HG02973 (cell line): ENCODE measurements around the gene TOMM7.
"Not testable (repeated sequence)": the region's sequence is repeated elsewhere in the genome, so short reads cannot be mapped to it uniquely, and the experiment has no call there.

ENCODE experiments used
- ATAC-seq: cut with Tn5 transposase; IDR thresholded peaks from one replicate; pipeline ENCODE4 v1.9.1; 2021; ENCODE audit warnings: moderate library complexity; ENCODE audit not compliant: unreplicated experiment

Gene TOMM7

DNA sequence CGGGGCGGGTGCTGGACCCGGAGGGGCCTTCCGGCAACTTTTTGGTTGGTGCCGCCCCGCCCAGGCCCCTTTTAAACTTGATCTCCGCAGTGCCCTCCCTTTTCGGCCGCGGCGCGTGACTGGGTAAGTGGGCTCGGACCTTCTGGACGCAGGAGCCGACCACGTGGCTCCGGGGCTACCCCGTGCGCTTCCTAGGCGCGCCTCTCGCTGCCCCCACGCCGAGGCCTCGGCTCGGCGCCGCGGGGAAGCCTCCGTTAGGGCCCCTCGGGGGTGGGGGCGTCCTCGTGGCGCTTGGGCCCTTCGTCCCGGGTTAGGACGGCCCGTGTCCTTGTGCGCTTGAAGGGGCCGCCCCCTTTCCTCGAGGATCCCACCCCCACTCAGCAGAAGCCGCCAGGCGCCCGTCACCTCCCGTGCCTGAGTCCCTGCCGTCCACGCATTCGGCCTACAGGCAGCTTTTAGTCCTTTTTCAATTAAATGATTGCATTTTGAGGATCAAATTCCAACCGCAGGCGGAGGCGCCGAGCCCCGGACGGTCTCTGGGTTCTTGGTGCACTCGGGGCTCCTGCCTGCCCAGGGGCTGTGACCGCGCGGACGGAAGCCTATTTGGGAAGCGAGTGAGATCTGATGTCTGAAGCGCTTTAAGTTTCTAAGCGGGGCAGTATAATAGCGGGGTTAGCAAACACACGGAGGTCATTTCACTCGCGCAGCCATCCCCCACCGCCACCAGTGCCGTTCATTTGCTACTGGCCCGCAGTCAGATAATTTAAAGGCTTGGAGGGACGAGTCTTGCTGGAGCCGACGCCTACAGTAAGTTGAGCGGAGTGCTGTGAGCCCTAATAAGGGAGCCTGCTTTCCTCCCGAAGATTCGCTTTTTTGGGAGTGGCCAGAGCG is 31.8 kb upstream of the TOMM7 start:
- peak; percentile 82 for ATAC-seq

DNA sequence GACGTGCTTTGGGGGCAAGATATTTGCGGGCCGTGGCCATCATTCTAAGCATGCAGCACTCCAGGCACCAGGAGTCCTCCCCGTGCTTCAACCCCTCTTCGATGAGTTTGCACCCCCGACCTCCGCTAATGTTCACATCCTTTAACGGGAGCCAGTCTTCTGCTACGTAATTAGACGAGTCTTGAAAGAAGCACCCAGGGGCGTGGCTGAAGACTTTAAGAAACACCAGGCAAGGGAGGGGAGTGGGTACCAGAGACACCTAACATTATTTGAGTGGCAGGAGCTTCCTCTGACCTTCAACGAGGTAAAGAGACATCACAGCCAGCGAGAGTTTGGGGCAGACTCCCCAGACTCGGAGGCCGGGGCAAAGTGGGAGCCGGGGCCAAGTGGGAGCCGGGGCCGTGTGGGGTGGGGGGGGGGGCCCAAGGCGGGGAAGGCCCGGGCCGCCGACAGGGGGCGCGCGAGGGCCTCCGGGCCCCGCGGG is 31.1 kb upstream of the TOMM7 start:
- ATAC-seq: peak; percentile 12

DNA sequence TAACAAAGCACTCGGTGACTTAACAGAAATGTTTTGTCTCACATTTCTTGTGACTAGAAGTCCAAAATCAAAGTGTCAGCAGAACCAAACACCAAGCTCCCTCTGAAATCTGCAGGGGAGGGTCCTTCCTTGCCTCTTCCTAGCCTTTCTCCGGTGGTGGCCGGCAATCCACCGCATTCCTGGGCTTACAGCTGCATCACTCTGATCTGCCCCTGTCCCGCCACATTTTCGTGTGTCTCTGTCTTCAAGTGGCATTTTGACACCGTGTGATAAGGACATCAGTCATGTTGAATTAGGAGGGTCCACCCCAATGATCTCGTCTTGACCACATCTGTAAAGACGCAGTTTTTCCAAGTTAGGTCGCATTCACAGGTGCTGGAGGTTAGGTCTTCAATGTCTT is 30.5 kb upstream of the TOMM7 start:
- no peak for ATAC-seq

DNA sequence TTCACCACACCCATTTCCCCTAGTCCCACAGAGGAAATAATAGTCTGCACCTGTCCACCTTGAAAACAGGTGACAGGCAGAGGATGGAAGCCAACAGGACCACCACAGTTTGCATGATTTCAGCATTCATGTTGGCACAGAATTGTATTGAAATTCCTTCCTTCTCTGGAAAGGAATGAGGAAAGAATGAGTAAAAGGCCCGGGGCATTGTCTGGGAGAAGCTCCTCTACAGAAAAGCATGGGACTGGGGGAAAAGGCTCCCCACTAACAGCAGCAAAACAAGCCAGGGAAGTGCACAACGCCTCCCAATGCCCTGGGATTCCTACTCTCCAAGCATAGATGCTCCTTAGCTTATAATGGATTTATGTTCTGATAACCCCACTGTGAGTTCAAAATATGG is 28.5 kb upstream of the TOMM7 start:
- no peak for ATAC-seq

DNA sequence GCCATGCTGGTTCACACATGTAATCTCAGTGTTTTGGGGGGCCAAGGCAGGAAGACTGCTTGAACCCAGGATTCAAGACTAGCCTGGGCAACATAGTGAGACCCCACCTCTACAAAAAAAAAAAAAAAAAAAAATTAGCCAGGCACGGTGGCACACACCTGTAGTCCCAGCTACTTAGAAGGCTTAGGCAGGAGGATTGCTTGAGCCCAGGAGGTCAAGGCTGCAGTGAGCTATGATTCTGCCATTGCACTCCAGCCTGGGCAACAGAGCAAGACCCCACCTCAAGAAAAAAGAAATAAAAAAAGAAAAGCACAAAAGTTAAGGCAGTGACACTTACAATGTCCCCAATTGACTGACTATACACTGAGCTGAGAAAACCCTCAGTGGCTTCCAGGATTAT is 27.7 kb upstream of the TOMM7 start:
- not testable (repeated sequence) for ATAC-seq

DNA sequence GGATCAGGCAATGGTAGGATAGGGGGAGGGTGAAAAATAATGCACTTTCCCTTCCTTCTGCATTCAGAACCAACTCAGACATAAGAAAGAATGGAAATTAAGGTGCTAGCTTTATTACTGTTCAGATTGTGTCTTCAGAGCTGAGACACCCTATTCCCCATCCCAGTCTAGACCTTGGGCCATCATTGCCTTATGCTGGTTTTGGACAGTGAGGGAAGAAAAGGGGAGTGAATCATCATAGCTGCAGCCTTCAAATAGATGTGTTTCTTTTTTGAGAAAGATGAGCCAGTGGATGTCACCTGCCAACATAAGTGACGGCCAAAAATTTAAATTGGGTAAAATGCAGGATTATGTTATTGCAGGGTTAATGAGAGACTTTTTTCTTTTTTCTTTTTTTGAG is 27.0 kb upstream of the TOMM7 start:
- ATAC-seq: no peak

DNA sequence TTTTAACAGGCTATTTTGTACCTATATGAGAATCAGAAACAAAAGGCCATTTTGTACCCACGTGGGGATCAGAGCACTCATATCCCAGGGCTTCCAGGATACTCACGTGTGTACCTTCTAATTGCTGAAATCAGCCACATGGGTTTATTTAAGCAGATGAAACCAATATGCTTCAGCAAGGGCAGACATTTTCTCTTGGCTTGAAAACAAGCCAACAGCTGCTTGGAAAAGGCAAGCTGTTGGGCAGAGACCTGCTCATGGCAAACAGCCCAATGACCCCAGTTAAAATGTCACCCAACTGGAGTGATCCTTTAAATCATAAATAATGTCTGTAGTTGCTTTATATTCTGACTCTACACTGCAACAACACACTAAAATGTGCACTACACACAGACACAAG is 26.5 kb upstream of the TOMM7 start:
- ATAC-seq: no peak

DNA sequence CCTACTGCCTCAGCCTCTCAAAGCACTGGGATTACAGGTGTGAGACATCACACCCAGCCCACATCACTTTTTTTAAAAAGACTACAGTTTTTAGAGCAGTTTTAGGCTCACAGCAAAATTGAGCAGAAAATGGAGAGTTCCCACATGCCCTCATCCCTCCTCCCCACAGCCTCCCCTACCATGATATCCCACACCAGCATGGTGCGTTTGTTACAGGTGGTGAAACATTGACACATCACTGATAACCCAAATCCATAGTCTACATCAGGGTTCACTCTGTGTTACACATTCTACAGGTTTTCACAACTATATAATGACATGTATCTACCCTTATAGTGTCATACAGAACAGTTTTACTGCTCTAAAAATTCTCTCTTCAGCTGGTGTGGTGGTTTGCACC is 24.3 kb upstream of the TOMM7 start:
- no peak for ATAC-seq

DNA sequence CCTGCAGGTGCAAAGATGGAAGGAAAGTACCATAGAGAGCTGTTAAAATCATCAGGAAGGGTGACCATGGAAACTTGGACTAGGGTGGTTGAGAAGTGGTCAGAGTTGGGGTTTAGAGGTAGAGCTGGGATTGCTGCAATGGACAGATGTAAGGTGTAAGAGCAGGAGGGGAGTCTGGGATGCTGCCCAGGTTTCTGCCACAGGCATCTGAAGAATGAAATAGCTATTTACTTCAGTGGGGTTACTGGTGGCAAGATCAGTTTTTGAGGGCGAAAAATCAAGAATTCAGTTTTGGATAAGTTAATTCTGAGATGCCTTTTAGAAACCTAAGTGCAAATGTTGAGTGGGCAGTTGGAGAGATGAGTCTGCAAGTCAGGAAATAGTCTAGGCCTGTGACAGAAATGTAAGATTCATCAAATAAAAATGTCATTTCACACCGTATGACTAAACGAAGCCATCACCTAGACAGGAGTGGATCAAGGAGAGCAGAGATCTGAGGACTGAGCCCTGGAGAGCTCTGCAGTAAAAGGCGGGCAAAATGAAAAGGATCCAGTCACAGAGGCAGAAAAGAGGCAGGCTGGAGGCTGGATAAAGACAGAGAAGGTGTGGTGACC is 22.7 kb upstream of the TOMM7 start:
- no peak for ATAC-seq

DNA sequence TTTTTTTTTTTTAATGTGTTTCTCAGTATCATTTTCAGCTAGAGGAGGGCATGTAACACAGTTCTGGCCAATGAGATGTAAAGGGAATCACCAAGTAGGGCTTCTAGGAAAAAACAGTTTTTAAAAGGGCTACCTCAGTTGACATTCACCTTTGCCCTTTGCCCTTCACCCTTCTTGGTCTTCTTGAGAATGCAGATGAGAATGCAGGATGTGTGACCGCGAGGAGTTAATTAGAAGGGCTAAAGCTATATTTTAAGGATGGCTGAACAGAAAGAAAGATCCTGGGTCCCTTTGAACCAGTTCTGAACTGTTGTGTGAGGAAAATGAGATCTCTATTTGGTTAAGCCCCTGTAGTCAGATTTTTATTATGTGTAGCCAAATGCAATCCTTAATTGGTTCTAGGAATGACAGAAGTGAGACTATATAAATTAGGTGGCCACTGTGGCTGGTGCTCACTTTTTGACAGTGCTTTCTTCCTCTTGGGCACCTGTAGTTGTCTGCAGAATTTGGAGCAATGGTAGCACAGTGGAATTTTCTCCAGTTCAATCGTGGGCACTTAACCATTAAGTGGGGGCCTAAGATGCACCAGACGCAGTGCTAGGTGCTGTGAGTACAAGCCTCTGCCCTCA is 21.1 kb upstream of the TOMM7 start:
- ATAC-seq: no peak

DNA sequence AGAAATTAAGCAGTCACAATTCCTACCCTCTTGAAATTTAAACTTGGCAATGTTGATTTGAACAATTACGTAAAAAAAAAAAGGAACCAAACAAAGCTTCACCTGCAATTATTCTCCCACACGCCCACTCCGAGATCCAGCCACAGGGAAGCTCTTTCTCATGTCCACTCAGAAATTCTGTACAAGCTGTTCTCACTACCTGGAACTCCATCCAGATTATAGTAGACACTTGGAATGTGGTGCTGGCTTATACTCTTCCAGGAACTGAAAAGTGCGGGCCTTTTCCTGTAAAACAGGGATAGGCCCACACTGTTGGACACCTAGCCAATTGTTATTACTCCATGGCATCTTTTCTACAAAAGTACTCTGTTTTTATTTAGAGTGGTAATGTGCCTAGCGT is 20.3 kb upstream of the TOMM7 start:
- no peak for ATAC-seq

DNA sequence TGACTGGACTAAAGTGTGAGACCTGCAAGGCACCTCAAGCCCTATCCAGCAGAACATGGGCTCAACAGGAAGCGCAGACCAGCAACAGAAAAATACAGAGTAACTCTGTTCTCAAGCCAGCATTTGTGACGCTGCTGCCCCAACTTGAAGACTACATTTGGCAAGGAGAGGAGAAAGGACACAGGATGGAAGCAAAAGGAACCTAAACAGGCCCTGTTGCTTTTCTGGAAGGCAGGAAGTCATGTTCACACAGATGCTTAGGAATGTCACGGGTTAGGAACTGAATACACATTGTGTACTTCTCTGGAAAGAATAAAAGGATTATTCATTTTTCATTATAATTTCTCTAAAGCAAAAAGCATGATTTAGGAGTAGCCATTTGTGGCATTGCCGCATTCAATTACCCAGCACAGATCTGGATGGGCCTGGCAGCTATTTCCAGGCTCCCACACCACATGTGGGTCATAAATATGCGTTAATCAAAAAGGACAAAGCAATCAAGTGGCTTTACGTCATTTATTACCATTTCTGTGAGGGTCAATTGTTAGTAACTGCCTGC is 19.8 kb upstream of the TOMM7 start:
- no peak for ATAC-seq

DNA sequence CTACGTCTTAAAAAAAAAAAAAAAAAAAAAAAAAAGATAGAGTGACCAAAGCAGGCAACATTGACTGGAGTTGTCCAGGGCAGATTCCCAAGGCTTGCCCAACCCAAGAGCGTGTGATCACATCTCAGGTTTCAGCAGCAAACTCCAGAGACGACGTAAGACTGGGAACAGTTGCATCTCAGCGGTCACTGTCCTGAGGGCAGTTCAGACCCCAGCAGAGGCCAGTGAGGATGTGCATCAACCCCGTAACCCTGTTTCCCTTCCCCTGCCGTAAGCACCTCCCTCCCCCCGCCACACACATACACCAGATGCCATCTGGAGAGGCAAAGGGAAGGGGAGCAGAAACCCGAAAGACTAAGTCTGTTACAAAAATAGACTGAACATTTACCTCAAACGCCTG is 19.3 kb upstream of the TOMM7 start:
- ATAC-seq: no peak

DNA sequence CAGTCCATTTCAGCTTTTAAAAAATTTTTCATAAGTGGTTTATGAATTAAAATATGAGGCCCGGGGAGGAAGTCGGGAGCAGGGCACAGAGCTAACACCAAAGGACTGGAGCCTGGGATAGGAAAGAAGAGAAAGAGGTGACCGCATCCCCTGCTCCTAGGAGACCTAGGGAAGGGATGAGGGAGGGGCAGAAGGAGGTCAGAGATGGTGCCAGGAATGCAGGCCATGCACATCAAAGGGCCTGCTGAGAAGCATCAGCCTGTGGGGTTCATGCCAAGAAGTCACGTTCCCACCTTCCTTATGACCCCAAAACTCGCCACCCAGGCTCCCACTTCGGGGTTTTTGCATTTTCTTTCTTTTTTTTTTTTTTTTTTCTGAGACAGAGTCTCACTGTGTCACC is 14.7 kb upstream of the TOMM7 start:
- ATAC-seq: no peak

DNA sequence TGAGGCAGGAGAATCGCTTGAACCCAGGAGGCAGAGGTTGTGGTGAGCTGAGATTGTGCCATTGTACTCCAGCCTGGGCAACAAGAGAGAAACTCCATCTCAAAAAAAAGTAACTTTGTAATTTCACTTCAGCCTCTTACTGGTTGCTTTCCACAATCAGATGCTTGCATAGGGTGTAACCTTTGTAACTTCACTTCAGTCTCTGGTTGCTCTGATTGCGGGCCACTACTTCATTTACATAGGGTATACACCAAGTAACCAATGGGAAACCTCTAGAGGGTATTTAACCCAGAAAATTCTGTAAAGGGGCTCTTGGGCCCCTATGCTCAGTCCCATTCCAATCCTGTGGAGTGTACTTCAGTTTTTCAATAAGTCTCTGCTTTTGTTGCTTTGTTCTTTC is 13.9 kb upstream of the TOMM7 start:
- not testable (repeated sequence) for ATAC-seq

DNA sequence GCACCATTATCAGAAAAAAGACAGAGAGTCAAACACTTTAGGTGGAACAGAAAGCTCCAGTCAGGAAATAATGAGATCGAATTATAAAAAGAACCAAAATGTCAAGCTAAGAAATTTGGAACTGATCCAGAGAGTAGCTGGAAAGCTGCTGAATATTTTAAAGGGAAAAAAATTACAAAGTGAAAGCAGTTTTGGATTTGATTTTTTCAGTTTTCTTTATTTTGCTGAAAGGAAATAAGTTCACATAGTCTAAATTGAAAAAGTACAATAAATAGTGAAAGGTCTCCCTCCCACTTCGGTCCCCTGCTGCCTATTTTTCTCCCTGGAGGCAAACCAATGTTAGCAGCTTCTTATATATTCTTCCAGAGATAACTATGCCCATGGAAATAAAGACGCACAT is 11.3 kb upstream of the TOMM7 start:
- no peak for ATAC-seq

DNA sequence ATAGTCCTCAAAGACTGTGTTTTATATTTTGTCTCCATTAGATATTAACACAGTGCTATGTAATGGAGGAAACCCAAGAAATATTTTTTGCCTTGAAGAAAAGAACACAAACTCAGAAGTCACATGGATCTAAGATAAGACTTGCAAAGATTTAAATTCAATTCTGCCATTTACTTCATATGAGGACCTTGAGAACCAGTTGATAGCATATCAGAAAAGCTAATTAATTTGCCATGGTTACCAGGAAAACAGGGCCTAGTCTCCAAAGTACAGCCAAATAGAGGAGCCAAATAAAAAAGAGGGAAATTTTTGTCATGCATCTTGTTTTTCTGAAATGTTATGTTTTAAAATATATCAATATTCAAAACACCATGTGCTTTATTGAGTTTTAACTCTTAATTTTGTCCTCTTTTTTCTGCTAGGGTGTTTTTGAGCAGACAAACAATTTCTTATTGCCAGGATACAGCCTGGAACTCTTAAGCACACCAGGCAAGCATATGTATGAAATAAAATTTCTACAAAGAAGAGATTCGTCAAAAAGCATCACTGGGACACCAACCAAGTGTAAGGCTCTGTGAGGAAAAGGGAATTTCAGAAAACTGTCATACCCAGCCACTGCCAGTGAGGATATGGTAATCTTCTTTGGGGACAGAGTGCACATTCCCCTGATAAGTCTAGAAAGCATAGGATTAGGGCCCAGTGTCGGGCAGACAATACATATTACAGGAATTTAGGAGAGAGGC is 10.6 kb upstream of the TOMM7 start:
- no peak for ATAC-seq

DNA sequence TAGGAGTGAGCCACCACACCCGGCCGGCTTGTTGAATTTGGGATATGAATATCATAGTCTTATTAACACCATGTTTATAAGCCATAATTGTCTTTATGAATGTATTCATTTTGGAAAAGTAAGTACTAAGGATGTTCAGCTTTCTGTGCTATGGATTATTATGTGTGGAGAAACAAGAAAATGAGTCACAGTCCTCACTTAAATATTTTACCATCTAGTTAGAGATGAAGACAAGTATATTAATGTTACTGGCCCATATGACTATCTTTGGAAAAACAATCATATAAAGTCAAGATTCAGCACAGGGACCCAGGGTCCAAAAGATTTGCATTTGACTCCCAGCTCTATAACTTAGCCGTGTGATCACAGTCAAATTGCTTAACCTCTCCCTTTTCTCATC is 9.8 kb upstream of the TOMM7 start:
- ATAC-seq: no peak

DNA sequence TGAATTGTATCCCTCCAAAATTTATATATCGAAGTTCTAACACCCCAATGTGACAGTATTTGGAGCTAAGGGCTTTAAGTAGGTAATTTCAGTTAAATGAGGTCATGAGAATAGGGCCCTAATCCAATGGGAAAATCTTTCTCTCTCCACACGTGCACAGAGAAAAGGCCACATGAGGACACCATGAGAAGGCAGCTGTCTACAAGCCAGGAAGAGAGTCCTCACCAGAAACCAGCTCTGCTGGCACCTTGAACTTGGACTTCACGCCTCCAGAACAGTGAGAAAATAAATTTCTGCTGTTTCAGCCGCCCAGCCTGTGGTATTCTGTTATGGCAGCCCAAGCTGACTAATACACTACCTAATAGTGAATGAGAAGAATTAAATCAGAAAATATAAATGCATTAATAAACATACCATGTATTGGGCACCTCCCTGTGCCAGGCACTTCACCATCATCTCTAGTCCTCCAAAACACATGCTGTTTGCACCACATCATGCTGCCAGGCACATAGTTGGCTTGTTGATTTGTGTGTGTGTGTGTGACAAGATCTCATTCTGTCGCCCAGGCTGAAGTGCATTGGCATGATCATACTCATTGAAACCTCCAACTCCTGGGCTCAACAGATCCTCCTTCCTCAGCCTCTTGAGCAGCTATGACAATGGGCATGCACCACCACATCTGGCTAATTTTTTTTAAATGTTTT is 9.1 kb upstream of the TOMM7 start:
- no peak for ATAC-seq

DNA sequence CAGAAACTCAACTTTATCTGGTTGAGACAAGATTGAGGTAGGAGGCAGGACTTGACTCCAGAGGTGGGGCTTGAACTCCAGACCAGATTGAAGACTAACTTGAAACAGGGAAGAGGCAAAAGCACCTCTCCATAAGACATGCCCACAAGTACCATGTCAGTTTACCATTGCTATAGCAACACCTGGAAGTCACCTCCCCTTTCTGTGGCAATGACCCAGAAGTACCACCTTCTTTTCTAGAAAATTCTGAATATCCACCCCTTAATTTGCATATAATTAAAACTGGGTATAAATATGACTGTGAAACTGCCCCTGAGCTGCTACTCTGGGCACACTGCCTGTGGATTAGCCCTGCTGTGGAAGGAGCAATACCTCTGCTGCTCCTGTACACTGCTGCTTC is 4.9 kb upstream of the TOMM7 start:
- no peak for ATAC-seq
